Measurements from ENCODE around the gene NKAIN1. TPM values are rescaled to one million over a fixed set of nuclear protein-coding genes. Genes with fewer than 3 reads are reported as not detected.
A peak's percentile ranks its signal among the peaks of the same experiment; 100 is the strongest.

NKAIN1 gene
- total RNA-seq, 1 experiment from 2014 or later = 1.1 TPM

DNA sequence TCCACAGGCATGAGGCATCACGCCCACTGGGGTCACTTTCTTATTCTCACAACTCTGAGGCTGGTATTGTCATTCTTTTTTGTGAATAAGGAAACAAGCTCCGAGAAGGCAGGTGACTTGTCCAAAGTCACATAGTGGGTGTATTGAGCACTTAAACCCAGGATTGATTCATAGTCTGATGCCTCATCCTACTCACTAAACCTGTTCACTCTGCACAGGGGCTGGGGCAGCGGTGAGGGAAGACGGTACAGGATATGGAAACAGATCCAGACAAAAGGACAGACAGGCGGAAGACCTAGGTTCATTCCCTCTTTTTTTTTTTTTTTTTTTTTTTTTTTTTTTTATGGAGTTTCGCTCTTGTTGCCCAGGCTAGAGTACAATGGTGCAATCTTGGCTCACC, 56.6 kb downstream of the NKAIN1 start:
- Histone ChIP-seq H3K9me3 (ENCODE audit: control insufficient read depth in 1 of 2, insufficient read depth in 1 of 2, low read depth in 1 of 2, low read length in 2 of 2) (no peaks in the 10 kb centered on the region), H3K4me3 (replicated peaks in 1 of 2; ENCODE audit: low read depth in 1 of 2, low read length in 2 of 2) (no peak overlapping the region), H3K36me3 (ENCODE audit: control insufficient read depth in 1 of 2, insufficient read depth in 2 of 2, low read length in 2 of 2) (no peaks in the 10 kb centered on the region), H3K4me1 (ENCODE audit: control insufficient read depth in 1 of 2, insufficient read depth in 2 of 2, low read length in 2 of 2) (peaks cover 7 to 18% of the 10 kb centered on the region in 2 experiments; a peak in 3 of 4 replicates), H4K20me1 (ENCODE audit: insufficient read depth) (no peaks in the 10 kb centered on the region), H3K27me3 (ENCODE audit: insufficient read depth, low read length) (peaks cover 3% of the 10 kb centered on the region; the same call in 1 of the 2 replicates), H3K79me2 (ENCODE audit: insufficient read depth, low read length) (no peaks in the 10 kb centered on the region), H3K27ac (ENCODE audit: low read depth, low read length) (no peak overlapping the region), H2AFZ (ENCODE audit: low read depth, low read length, poor library complexity, severe bottlenecking) (no peak overlapping the region), H3K4me2 (ENCODE audit: low read length) (no peak overlapping the region), H3K9me2 (ENCODE audit: insufficient read depth) (no peaks in the 10 kb centered on the region), H3K9ac (ENCODE audit: low read length) (no peak overlapping the region)
- ChIA-PET RAD21 (ENCODE audit: low non-redundant PET in 1 of 2, low total read pairs in 2 of 2, uncharacterized antibody in 2 of 2, unreplicated experiment in 2 of 2) (interaction anchor here in 1 of 2 experiments (1.2 kb wide), 1 partner anchor 211 kb away, joined by 3 read pairs; no protein-coding TSS in a partner anchor), CTCF (interaction anchor here (1.0 to 5.4 kb wide), 7 partner anchors 11 to 366 kb away, joined by 3 to 49 read pairs (median 10); partner anchors contain the start of genes SNRNP40 and ZCCHC17), POLR2A (no interaction called here)
- no peak for TF ChIP-seq EZH2 (IDR thresholded peaks at IDR 0.05)
- no peak for TF ChIP-seq ZFX (IDR thresholded peaks at IDR 0.05)
- TF ChIP-seq POLR2AphosphoS5 (IDR thresholded peaks at IDR 0.05; ENCODE audit: low read depth, low read length) = no peak
- no peak for TF ChIP-seq SIN3A (IDR thresholded peaks at IDR 0.05; ENCODE audit: low read depth)
- TF ChIP-seq ZNF274 (IDR thresholded peaks at IDR 0.05; ENCODE audit: low read depth, low read length) = no peak
- no peak for TF ChIP-seq JUND (IDR thresholded peaks at IDR 0.05)
- no peak for TF ChIP-seq ELF1 (IDR thresholded peaks at IDR 0.05; ENCODE audit: borderline replicate concordance, low read depth)
- BruUV-seq (replicated peaks) = no TSS peak
- intact Hi-C loops (cut with micrococcal nuclease) = loop anchor here (10.0 kb wide), 1 partner anchor 602 kb away; no protein-coding TSS in a partner anchor
- no peak for DNase-seq (ENCODE audit: low read depth, low spot score)
- no peak for ATAC-seq

DNA sequence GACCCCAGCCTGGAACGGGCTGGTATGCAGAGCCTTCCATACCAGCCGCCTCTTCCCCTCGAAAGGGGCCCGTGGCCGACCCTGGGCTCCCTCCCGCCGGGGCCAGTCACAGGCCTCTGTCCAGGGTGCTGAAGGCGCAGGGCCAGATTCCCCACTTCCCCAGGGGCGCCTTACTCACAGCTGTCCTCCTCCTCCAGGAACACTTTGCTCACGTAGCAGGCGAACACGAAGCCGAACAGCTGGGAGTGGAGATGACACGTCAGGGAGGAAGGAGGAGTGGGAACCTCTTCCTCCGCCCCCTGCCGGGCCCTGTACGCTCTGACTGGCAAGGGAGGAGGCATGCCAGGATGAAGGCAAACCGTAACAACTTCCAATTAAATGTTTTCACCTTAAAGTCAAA, 57.3 kb downstream of the NKAIN1 start:
- ATAC-seq = peak; percentile 66
- H3K9me2 ChIP-seq (ENCODE audit: insufficient read depth) = no peaks in the 10 kb centered on the region
- H3K79me2 ChIP-seq (ENCODE audit: insufficient read depth, low read length) = no peaks in the 10 kb centered on the region
- H3K4me2 ChIP-seq (ENCODE audit: low read length) = peak overlapping the region; percentile 76
- H2AFZ ChIP-seq (ENCODE audit: low read depth, low read length, poor library complexity, severe bottlenecking) = no peak overlapping the region
- no TSS peak for BruUV-seq (replicated peaks)
- DNase-seq (ENCODE audit: low read depth, low spot score) = peak; percentile 69
- no peaks in the 10 kb centered on the region for H4K20me1 ChIP-seq (ENCODE audit: insufficient read depth)
- POLR2A ChIA-PET = no interaction called here
- peaks cover 7 to 18% of the 10 kb centered on the region in 2 experiments; a peak in 3 of 4 replicates for H3K4me1 ChIP-seq (ENCODE audit: control insufficient read depth in 1 of 2, insufficient read depth in 2 of 2, low read length in 2 of 2)
- RAD21 ChIA-PET (ENCODE audit: low non-redundant PET in 1 of 2, low total read pairs in 2 of 2, uncharacterized antibody in 2 of 2, unreplicated experiment in 2 of 2) = interaction anchor here in 1 of 2 experiments (1.2 kb wide), 1 partner anchor 212 kb away, joined by 3 read pairs; no protein-coding TSS in a partner anchor
- no peak overlapping the region for H3K27ac ChIP-seq (ENCODE audit: low read depth, low read length)
- peaks cover 3% of the 10 kb centered on the region; the same call in 1 of the 2 replicates for H3K27me3 ChIP-seq (ENCODE audit: insufficient read depth, low read length)
- H3K36me3 ChIP-seq (ENCODE audit: control insufficient read depth in 1 of 2, insufficient read depth in 2 of 2, low read length in 2 of 2) = no peaks in the 10 kb centered on the region
- no peak overlapping the region for H3K9ac ChIP-seq (ENCODE audit: low read length)
- peak overlapping the region; percentile 26 to 41 for H3K4me3 ChIP-seq (replicated peaks in 1 of 2; ENCODE audit: low read depth in 1 of 2, low read length in 2 of 2)
- no peaks in the 10 kb centered on the region for H3K9me3 ChIP-seq (ENCODE audit: control insufficient read depth in 1 of 2, insufficient read depth in 1 of 2, low read depth in 1 of 2, low read length in 2 of 2)
- intact Hi-C loops (cut with micrococcal nuclease) = loop anchor here (10.0 kb wide), 1 partner anchor 602 kb away; no protein-coding TSS in a partner anchor
- CTCF ChIA-PET = interaction anchor here (0.7 to 5.4 kb wide), 6 partner anchors 11 to 409 kb away, joined by 3 to 49 read pairs (median 6); no protein-coding TSS in a partner anchor
- TF ChIP-seq ZNF274 (IDR thresholded peaks at IDR 0.05; ENCODE audit: low read depth, low read length) (no peak), ZFX (IDR thresholded peaks at IDR 0.05) (no peak), EGR1 (IDR thresholded peaks at IDR 0.05; ENCODE audit: low read depth) (no peak), FOSL1 (IDR thresholded peaks at IDR 0.05; ENCODE audit: low read depth) (no peak), EZH2phosphoT487 (IDR thresholded peaks at IDR 0.05; ENCODE audit: borderline replicate concordance) (no peak), MAX (IDR thresholded peaks at IDR 0.05) (peak; percentile 59), JUND (IDR thresholded peaks at IDR 0.05) (no peak), EZH2 (IDR thresholded peaks at IDR 0.05) (no peak), SP1 (IDR thresholded peaks at IDR 0.05; ENCODE audit: low read depth) (no peak), POLR2A (IDR thresholded peaks at IDR 0.05; ENCODE audit: borderline replicate concordance, extremely low read depth, insufficient read depth, insufficient read length) (no peak), CTCF (IDR thresholded peaks at IDR 0.05 in 2 of 3, conservative IDR thresholded peaks at IDR 0.05 in 1 of 3; ENCODE audit: borderline replicate concordance in 1 of 3, insufficient read depth in 1 of 3, low read depth in 2 of 3, low read length in 2 of 3) (peak in 2 of 3 experiments; percentile 39 to 55; a peak in 4 of 6 replicates), YY1 (IDR thresholded peaks at IDR 0.05; ENCODE audit: extremely low read depth, insufficient replicate concordance, low read depth, low read length) (no peak), RAD21 (IDR thresholded peaks at IDR 0.05; ENCODE audit: low read depth) (no peak), CEBPB (IDR thresholded peaks at IDR 0.05; ENCODE audit: low read depth) (no peak), CBX3 (IDR thresholded peaks at IDR 0.05; ENCODE audit: low read depth) (peak; percentile 49; the same call in 1 of the 2 replicates)
